Measurements from ENCODE around the gene SYTL3. TPM values are rescaled to one million over a fixed set of nuclear protein-coding genes. Genes with fewer than 3 reads are reported as not detected.

SYTL3 gene
- total and polyA plus RNA-seq, 8 donors = 3.1 to 14.6 (median 5.3) TPM

DNA sequence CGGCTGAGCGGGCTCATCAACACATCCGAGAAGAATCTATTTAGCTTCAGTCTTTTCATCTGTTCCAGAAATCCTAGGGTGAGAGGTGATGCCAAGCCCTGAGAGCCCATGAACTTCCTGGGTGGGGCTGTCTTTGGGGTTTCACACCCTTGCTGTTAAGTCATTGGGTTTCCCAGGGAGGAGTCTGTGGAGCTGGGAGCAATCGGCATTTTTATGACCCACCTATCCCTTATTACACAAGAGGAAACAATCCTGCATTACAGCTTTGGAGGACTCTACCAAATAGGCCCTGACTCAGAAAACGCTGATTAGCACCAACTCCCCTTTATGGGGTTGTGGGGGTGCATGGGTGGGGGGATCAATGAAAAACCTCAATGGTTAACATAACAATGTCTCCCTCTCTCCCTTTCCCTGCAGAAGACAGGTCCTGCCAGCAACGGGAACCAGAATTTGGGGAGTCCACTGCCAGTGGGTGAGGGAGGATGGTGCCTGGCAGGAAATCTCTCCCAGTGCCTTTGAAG, 123.1 kb downstream of the SYTL3 start:
- WGBS, 5 donors = 61 to 80% (median 69%) methylated on average over 6 of the region's 6 CpGs
- Histone ChIP-seq H3K27ac (peak overlapping the region in 3 of 5 donors; percentile 1 to 38 (median 15)), H3K36me3 (peaks cover 96 to 100% (median 100%) of the 10 kb centered on the region in 4 donors), H3K9me3 (no peaks in the 10 kb centered on the region), H3K27me3 (no peaks in the 10 kb centered on the region), H3K4me1 (peaks cover 0 to 44% (median 5%) of the 10 kb centered on the region in 4 donors), H3K4me3 (no peak overlapping the region)
- peak in 1 of 3 donors; percentile 23 for TF ChIP-seq POLR2AphosphoS5 (IDR thresholded peaks at IDR 0.05)
- TF ChIP-seq, protein P1, sequence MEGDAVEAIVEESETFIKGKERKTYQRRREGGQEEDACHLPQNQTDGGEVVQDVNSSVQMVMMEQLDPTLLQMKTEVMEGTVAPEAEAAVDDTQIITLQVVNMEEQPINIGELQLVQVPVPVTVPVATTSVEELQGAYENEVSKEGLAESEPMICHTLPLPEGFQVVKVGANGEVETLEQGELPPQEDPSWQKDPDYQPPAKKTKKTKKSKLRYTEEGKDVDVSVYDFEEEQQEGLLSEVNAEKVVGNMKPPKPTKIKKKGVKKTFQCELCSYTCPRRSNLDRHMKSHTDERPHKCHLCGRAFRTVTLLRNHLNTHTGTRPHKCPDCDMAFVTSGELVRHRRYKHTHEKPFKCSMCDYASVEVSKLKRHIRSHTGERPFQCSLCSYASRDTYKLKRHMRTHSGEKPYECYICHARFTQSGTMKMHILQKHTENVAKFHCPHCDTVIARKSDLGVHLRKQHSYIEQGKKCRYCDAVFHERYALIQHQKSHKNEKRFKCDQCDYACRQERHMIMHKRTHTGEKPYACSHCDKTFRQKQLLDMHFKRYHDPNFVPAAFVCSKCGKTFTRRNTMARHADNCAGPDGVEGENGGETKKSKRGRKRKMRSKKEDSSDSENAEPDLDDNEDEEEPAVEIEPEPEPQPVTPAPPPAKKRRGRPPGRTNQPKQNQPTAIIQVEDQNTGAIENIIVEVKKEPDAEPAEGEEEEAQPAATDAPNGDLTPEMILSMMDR (IDR thresholded peaks at IDR 0.05) = no peak
- DNase-seq = peak in 1 of 2 donors; percentile 76
- intact Hi-C loops (cut with DNase I; ENCODE audit: low total_unique reads) = loop anchor here (10.0 kb wide), 1 partner anchor 58 kb away; no protein-coding TSS in a partner anchor

DNA sequence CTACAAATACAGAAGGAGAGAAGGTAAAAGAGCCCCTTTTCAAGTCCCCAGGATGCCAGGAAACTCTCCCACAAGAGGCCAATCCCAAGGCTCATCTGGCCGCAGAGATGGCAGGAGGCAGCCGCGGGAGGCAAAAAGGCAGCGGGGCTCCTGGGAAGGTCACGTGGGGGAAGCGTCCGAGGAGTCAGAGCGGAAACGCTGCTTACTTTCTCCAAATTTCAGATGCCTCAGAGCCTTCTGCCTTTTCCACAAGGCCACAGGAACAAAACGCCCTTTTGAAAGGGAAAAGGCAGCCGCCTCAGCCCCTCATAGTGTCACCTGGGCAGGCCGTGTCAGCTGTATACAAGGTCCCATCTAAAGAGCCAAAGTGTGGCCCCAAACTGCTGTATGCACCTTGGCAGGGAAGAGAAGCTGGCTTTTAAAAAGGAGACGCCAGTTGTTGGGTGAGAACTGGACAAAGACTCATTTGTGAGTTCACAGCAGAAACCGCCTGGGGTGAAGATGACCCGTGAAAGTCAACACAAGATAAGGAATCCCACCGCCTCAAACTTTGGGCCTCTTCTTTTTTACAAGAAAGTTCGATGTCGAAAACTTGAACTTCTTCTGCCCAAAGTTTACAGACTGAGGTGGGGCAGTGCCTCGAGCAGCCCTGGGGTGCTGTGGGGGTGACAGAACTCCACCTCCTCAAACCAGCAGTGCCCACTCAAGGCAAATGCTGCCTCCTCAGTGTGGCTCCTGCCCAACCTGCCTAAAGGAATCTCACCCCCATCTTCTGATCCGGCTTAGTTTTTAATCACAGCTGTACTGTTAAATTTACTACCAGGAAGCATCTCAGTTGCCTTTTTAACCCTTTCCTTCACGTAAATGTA, 124.0 kb downstream of the SYTL3 start:
- no peak overlapping the region for H3K4me3 ChIP-seq
- 73 to 81% (median 77%) methylated on average over 21 of the region's 21 CpGs for WGBS, 5 donors
- TF ChIP-seq EP300 (IDR thresholded peaks at IDR 0.05) = no peak
- TF ChIP-seq, protein P1 (IDR thresholded peaks at IDR 0.05) = no peak
- TF ChIP-seq POLR2AphosphoS5 (IDR thresholded peaks at IDR 0.05) = no peak
- no peak for TF ChIP-seq POLR2A (IDR thresholded peaks at IDR 0.05)
- intact Hi-C loops (cut with DNase I; ENCODE audit: low total_unique reads) = loop anchor here (10.0 kb wide), 1 partner anchor 59 kb away; no protein-coding TSS in a partner anchor
- H3K4me1 ChIP-seq = peaks cover 0 to 44% (median 5%) of the 10 kb centered on the region in 4 donors
- H3K36me3 ChIP-seq = peaks cover 88 to 100% (median 100%) of the 10 kb centered on the region in 4 donors
- no peaks in the 10 kb centered on the region for H3K27me3 ChIP-seq
- peak overlapping the region in 2 of 5 donors; percentile 15 to 38 for H3K27ac ChIP-seq
- no peak for DNase-seq
- H3K9me3 ChIP-seq = no peaks in the 10 kb centered on the region

DNA sequence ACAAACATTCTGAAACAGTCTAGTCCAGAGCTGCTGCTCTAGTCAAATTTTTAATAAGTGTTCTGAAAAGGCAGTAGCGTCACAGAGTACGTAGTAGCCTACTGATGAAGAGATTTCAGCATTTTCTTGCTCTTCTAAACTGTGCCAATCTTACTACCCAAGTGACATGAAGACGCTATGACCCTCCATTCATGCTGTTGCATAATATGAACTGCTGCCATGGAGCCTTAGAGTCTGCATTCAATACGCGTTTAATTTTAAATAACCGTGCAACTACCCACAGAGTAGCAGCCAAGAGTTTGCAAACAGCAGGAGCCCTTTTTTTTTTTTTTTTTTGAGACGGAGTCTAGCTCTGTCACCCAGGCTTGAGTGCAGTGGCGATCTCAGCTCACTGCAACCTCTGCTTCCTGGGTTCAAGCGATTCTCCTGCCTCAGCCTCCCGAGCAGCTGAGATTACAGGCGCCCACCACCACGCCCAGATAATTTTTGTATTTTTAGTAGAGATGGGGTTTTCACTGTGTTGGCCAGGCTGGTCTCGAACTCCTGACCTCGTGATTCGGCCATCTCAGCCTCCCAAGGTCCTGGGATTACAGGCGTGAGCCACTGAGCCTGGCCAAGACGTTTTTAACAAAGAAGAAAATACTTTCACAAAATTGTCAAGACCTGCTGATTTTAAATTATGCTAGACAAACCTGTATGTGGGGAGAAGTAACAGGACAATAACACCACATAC, 125.0 kb downstream of the SYTL3 start:
- no peak for DNase-seq
- intact Hi-C loops (cut with DNase I; ENCODE audit: low total_unique reads) = loop anchor here (10.0 kb wide), 1 partner anchor 60 kb away; no protein-coding TSS in a partner anchor
- Histone ChIP-seq H3K9me3 (no peaks in the 10 kb centered on the region), H3K27ac (no peak overlapping the region), H3K36me3 (peaks cover 77 to 100% (median 100%) of the 10 kb centered on the region in 4 donors), H3K4me1 (peaks cover 0 to 44% (median 10%) of the 10 kb centered on the region in 4 donors), H3K27me3 (no peaks in the 10 kb centered on the region), H3K4me3 (no peak overlapping the region)
- 85 to 90% (median 89%) methylated on average over 17 of the region's 17 CpGs for whole genome bisulfite sequencing, 5 donors
- TF ChIP-seq, protein P1 (IDR thresholded peaks at IDR 0.05) = no peak
- TF ChIP-seq POLR2AphosphoS5 (IDR thresholded peaks at IDR 0.05) (no peak), POLR2A (IDR thresholded peaks at IDR 0.05) (no peak), EP300 (IDR thresholded peaks at IDR 0.05) (no peak)

DNA sequence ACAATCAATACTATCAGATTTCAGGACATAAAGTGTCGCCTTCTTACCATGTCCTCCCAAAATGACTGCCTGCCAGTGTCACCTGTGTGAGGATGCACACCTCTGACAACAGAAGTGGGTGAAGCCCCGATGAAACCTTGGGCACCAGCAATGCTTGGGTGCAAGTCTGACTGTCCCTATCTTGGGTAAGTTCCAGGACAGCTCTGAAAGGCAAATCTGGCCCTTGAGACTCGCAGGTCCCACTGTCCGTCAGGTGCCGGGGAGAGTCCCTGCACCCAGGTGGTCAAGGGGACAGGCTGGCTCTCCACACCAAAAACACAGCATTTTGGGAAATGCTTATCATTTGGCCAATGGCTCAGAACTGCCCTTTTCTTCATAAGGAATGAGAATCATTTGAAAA, 126.0 kb downstream of the SYTL3 start:
- H3K36me3 ChIP-seq = peaks cover 67 to 100% (median 100%) of the 10 kb centered on the region in 4 donors
- intact Hi-C loops (cut with DNase I; ENCODE audit: low total_unique reads) = loop anchor here (10.0 kb wide), 1 partner anchor 61 kb away; no protein-coding TSS in a partner anchor
- no peaks in the 10 kb centered on the region for H3K27me3 ChIP-seq
- H3K27ac ChIP-seq = no peak overlapping the region
- TF ChIP-seq POLR2A (IDR thresholded peaks at IDR 0.05) (no peak), EP300 (IDR thresholded peaks at IDR 0.05) (no peak), POLR2AphosphoS5 (IDR thresholded peaks at IDR 0.05) (no peak)
- TF ChIP-seq, protein P1 (IDR thresholded peaks at IDR 0.05) = no peak
- H3K4me1 ChIP-seq = peaks cover 0 to 46% (median 17%) of the 10 kb centered on the region in 4 donors
- no peak for DNase-seq
- WGBS, 5 donors = 83 to 94% (median 92%) methylated on average over 5 of the region's 5 CpGs
- no peaks in the 10 kb centered on the region for H3K9me3 ChIP-seq
- no peak overlapping the region for H3K4me3 ChIP-seq

Measured in stomach (tissue), 9 donors.